ENCODE results near the gene ERCC1. TPM values are rescaled to one million over a fixed set of nuclear protein-coding genes. Genes with fewer than 3 reads are reported as not detected.

ERCC1 gene
- total RNA-seq, 3 donors from 2014 or later, result 37.7 to 51.2 (median 46.6) TPM

GRCh38 chr19:45370410-45371204 lies 53.1 kb downstream of the ERCC1 start, which contains the start of gene ERCC2:
ERCC2 (minus strand) TSS chr19:45370573; CDS start chr19:45370540, 33 bp downstream.
- DNase-seq, result peak; percentile 98 to 100 (median 100)
- peak; percentile 99 for ATAC-seq

GRCh38 chr19:45368737-45369340 lies 54.9 kb downstream of the ERCC1 start:
- peak in 1 of 3 donors; percentile 42 for DNase-seq
- intact Hi-C loops (cut with DNase I, micrococcal nuclease), result no loop called here
- H3K9me3 ChIP-seq, result no peaks in the 10 kb centered on the region
- H3K4me1 ChIP-seq (ENCODE audit: low read depth), result peaks cover 7% of the 10 kb centered on the region
- no peak for TF ChIP-seq CTCF (IDR thresholded peaks at IDR 0.05)
- no peak for ATAC-seq
- H3K36me3 ChIP-seq (ENCODE audit: low read depth), result no peaks in the 10 kb centered on the region
- H3K4me3 ChIP-seq, result no peak overlapping the region

More at GRCh38 chr19:45370410-45371204, 53.1 kb downstream of the ERCC1 start, which contains the start of gene ERCC2:
- no peak for TF ChIP-seq CTCF (IDR thresholded peaks at IDR 0.05)
- Histone ChIP-seq H3K36me3 (ENCODE audit: low read depth) (no peaks in the 10 kb centered on the region), H3K9me3 (no peaks in the 10 kb centered on the region), H3K4me1 (ENCODE audit: low read depth) (peaks cover 7% of the 10 kb centered on the region), H3K4me3 (peak within 1 kb of the TSS; percentile 59)
- intact Hi-C loops (cut with DNase I, micrococcal nuclease), result no loop called here

GRCh38 chr19:45368127-45368526 lies 55.6 kb downstream of the ERCC1 start:
- intact Hi-C loops (cut with DNase I, micrococcal nuclease), result no loop called here
- DNase-seq (no peak), ATAC-seq (no peak)
- H3K36me3 ChIP-seq (ENCODE audit: low read depth), result no peaks in the 10 kb centered on the region
- H3K4me1 ChIP-seq (ENCODE audit: low read depth), result peaks cover 7% of the 10 kb centered on the region
- H3K9me3 ChIP-seq, result no peaks in the 10 kb centered on the region
- no peak for TF ChIP-seq CTCF (IDR thresholded peaks at IDR 0.05)
- no peak overlapping the region for H3K4me3 ChIP-seq

GRCh38 chr19:45364696-45365095 lies 59.0 kb downstream of the ERCC1 start:
- intact Hi-C loops (cut with DNase I, micrococcal nuclease), result no loop called here
- TF ChIP-seq CTCF (IDR thresholded peaks at IDR 0.05), result no peak
- Histone ChIP-seq H3K9me3 (no peaks in the 10 kb centered on the region), H3K4me3 (no peak overlapping the region), H3K36me3 (ENCODE audit: low read depth) (no peaks in the 10 kb centered on the region), H3K4me1 (ENCODE audit: low read depth) (no peaks in the 10 kb centered on the region)
- DNase-seq, result no peak
- no peak for ATAC-seq

GRCh38 chr19:45363861-45364459 lies 59.8 kb downstream of the ERCC1 start:
- no peak overlapping the region for H3K4me3 ChIP-seq
- no peaks in the 10 kb centered on the region for H3K36me3 ChIP-seq (ENCODE audit: low read depth)
- intact Hi-C loops (cut with DNase I, micrococcal nuclease), result no loop called here
- DNase-seq (no peak), ATAC-seq (no peak)
- no peaks in the 10 kb centered on the region for H3K4me1 ChIP-seq (ENCODE audit: low read depth)
- H3K9me3 ChIP-seq, result no peaks in the 10 kb centered on the region
- TF ChIP-seq CTCF (IDR thresholded peaks at IDR 0.05), result no peak

Data from mucosa of descending colon (tissue), 3 donors.